RKO (cell line): ENCODE measurements around the gene GSG1.
"Not testable (repeated sequence)": the region's sequence is repeated elsewhere in the genome, so short reads cannot be mapped to it uniquely, and the experiment has no call there.

ENCODE experiments used
- DNase-seq: peaks from one replicate; pipeline ENCODE4 v3.0.0-alpha.2; 2016; ENCODE audit warnings: low spot score

GSG1 gene

DNA sequence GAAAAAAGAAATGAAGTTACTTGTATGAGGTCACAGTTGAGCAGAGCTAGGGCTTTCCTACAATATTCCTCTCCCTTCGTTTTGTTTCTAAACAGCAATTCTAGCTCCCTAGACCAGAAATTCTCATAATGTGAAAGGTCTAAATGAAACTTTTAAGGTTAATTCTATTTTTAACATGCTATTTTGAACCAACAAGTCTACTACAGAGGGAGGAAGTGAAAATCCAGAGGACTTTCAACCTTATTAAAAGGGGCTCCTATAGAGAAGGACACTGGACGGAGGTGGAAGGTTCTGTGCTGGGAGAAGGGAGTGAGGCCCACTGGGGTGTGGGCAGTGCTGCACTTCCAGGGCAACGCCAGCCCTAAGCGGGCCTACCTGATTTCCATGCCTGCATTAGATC lies 13.4 kb downstream of the GSG1 start:
- no peak for DNase-seq

DNA sequence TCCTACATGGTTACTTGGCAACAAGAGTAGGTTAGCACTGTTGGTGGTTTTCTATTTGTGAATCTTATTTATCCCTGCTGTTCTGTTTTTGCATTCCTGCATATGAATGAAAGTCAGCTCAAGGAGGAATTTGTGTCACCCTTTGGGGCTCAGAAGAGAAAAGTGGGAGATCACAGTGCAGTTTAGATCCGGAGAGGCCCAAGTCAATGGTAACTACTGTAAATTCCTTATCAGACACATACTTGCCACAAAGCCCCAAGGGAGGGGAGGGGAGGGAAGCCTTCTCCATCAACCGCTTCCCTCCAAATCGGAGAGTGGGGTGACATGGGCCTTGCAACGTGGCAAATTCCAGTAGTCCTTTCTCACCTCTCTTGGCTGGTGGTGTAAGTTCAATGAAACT lies 15.0 kb downstream of the GSG1 start:
- no peak for DNase-seq

DNA sequence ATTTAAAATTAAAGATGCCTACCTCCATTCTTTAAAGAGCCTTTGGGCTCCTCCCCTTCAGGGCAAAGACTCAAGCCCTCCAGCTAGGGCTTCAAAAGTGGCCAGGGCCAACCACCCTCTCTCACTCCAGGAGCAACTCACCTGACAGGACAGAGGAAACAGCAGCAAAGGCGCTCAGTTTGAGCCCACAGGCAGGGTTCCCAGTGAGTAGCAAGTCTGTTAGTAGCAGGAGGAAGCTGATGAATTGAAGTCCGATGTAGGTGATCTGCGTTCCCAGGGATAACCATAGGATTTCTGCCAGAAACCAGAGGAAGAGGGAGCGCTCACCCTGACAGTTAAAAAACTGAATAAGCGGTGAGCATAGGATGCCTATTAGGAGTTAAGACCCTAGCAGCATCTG lies 15.7 kb downstream of the GSG1 start:
- DNase-seq = no peak

- no peak for DNase-seq
These were observed 17.3 kb downstream of the GSG1 start for GRCh38 chr12:13085968-13086686.

DNA sequence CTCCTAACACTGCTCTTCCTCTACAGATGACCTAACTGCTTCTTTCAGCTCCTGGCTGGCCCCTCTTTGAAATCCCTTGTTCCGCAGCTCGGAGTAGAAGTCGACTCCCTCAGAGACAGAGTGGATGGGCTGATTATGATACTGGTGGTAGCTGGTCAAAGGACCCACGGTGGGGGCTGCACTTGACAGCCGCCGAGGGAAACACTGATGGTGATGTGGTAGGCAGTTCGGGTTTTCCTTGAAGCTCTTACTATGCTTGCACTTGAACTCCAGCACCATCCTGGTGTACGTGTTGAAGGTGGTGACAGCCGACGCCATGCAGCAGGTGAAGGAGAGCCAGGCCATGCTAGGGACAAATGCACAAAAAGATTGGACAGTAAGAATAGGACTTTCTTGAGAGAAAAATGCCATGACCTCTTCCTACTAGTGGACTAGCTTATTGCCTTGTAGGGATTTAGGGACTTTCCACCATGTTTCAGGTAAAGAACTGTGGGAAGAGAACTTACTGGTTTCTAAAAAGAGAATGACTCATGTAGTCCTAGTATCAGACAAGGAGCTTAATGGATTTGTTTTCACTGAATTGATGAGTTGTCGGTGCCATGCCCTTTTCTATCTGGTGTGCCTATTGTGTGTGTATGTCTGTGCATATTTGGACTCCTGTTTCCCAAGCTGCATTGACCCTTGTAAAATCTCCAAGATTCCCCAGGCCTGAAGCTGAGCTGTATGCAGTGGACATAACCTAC lies 18.4 kb downstream of the GSG1 start:
- DNase-seq = no peak

GRCh38 chr12:13083638-13084037 lies 19.8 kb downstream of the GSG1 start:
- DNase-seq = not testable (repeated sequence)

DNA sequence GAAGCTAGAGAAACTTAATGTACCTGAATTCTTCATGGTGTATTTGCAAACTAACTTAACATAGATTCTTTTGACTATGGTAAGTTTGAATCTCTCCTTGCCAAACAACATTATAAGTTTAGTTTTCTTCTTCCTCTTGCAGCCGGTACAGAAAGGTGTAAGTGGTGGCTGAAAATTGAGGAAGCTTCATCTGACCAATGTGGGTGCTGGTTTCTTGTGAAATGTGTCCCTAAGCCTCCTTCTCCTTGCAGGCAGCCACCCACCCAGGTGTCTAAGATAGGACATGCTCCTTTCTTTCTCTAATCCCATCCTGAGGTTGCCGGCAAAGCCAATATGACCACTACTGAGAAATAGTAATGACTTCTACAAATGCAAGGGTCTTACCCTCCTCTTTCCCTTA lies 20.6 kb downstream of the GSG1 start:
- no peak for DNase-seq

- DNase-seq = no peak
These were observed 23.2 kb downstream of the GSG1 start for GRCh38 chr12:13080266-13080665.

- no peak for DNase-seq
These were observed 24.0 kb downstream of the GSG1 start for GRCh38 chr12:13079440-13079906.

GRCh38 chr12:13075786-13076570 lies 27.5 kb downstream of the GSG1 start:
- DNase-seq = no peak

DNA sequence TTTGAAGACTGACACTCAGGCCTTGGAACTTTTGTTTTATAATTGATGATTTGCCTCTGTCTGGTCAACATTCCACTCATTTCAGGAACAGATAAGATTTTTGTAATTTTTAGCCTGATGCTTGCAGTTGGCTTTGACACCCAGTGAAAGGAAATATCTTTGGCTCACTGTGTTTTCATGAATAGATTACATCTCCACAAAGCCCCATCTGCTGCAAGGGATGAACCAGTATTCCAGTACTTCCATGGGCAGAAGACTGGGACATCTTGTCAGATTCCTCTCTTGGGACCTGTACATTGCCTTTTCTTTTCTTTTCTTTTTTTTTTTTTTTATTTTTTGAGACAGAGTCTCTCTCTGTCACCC lies 28.4 kb downstream of the GSG1 start:
- no peak for DNase-seq

GRCh38 chr12:13074396-13075117 lies 28.9 kb downstream of the GSG1 start:
- no peak for DNase-seq

DNA sequence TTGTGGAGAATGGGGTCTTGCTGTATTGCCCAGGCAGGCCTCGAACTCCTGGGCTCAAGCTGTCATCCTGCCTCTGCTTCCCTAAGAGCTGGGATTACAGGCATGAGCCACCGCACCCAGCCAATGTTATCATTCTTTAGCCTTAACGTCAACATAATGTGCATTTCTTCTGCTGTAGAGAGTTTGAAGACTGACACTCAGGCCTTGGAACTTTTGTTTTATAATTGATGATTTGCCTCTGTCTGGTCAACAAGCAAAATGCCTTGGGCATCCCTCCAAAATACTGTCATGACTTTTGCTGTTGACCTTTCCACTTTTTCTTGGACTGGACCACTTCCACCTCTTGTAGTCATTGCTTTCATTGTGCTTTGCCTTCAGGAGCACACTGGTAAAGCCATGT lies 30.3 kb downstream of the GSG1 start:
- no peak for DNase-seq

- no peak for DNase-seq
These were observed 31.9 kb downstream of the GSG1 start for GRCh38 chr12:13071305-13072280.

GRCh38 chr12:13069380-13069779 lies 34.1 kb downstream of the GSG1 start:
- DNase-seq = no peak

- DNase-seq = no peak
These were observed 36.1 kb downstream of the GSG1 start for GRCh38 chr12:13067322-13067721.

DNA sequence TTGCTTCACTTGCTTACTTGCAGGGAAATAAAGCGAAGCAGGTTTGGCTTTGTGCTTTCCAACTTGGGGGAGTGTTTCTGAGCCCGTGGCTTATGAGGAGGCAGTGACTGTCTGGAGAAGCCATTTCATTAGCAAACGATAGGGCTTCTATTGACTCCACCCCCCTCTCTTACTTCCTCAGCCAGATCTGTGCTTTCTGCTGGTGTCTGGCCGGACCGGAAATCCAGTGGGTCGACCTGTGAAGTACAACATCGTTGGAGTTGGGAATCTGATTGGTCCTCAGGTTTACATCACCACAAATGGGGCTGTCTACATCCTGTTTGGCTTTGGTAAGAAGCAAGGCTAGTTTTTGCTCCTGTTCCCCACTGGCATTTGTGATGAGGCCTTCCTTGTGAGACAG lies 37.0 kb downstream of the GSG1 start:
- DNase-seq = no peak

GRCh38 chr12:13066014-13066413 lies 37.5 kb downstream of the GSG1 start:
- DNase-seq = no peak

DNA sequence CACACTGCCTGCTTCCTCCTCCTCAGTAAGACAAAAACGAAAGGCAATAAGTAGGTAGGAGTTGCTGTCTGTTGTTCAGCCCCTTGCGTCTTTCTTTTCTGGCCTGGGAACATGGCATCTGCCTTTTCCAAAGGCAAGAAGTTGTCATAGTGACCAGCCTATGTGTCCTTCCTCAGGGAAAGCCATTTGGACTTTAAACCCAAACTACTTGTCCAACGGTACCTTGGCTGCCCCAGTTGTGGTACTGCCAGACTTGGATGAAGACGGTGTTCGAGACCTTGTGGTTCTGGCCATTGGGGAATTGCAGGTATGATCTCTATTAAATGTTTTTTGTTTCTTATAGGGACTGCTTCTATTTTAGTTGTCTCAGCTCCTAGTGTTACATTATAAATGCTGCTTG lies 40.8 kb downstream of the GSG1 start:
- DNase-seq = no peak

DNA sequence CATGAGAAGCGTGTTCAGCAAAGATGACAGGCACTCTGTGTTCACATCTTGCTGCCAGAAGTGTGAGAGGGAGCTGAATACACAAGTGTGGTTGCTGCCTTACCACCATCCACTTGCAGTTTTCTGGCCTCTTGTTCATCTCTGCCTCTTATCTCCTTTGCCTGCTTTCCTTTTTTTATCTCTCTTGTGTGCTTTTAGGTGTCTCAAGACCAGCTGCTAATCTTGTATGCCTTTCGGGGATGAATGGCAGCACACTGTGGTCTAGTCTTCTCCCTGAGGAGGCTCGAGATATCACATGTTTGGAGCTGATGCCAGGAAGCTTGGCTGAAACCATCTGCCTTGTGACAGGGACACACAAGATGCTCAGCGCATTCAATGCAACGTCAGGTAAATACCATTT lies 42.1 kb downstream of the GSG1 start:
- no peak for DNase-seq

DNA sequence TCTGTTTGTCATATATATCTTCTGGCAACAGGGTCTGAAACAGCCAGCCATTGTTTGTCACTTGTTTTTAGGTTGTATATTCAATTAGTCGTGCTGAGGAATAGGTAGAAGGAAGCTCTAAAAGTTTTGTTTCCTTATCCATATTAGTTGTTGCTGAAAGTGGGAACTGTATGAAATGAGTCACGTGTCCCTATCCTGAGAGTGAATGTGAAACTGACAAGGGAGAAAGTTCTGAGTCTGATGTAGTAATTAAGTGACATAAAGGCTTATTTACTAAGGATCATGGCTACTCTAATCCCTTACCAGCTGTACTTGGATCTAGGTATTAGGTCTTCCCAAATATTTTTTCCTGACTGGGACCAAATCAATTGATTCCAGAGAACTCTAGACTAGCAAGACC lies 42.9 kb downstream of the GSG1 start:
- no peak for DNase-seq
